ENCODE measurements around the gene SLC24A4.

Gene SLC24A4

DNA sequence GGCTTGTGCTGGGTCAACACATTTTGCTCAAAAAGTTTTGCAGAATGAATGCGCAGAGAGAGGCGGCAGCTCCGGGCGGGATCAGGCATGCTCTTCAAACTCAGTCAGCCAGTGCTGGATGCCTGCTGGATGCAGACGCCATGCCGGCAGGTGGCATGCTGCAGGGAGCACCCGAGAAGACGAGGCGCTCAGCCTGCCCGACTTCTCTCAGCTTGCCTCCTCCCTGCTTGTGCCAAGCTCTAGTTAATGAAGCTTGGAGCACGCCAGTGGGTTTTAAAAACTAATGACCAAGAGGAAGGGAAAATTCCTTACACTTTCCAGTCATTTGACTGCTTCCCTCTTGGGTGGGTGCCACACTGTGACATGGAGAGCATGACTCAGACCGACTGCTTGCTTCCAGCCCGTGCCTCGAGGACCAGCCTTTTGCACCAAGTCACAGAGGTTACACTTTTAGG lies 39.8 kb downstream of the SLC24A4 start:
- no peak overlapping the region for H3K23ac ChIP-seq (ENCODE audit: low read depth, low read length, poor library complexity)
- H3K4ac ChIP-seq (ENCODE audit: low read length): no peak overlapping the region
- no peak for DNase-seq (ENCODE audit: low spot score)
- no peak overlapping the region for H3K4me3 ChIP-seq (ENCODE audit: low read length in 2 of 2)
- no peak overlapping the region for H2BK15ac ChIP-seq (ENCODE audit: low read length)
- H2AK5ac ChIP-seq (ENCODE audit: low read depth, low read length): peak overlapping the region; percentile 5
- no peak overlapping the region for H4K91ac ChIP-seq (ENCODE audit: low read depth, low read length, poor library complexity)
- no peaks in the 10 kb centered on the region for H3K9me3 ChIP-seq (replicated peaks in 1 of 2; ENCODE audit: control insufficient read depth in 2 of 2, insufficient read depth in 1 of 2, low read depth in 1 of 2, low read length in 2 of 2)
- no peak overlapping the region for H3K4me2 ChIP-seq (ENCODE audit: insufficient read depth, low read length, poor library complexity, severe bottlenecking)
- no peaks in the 10 kb centered on the region for H3K4me1 ChIP-seq (ENCODE audit: control insufficient read depth in 2 of 2, insufficient read depth in 1 of 2, low read depth in 1 of 2, low read length in 2 of 2)
- no peak overlapping the region for H4K8ac ChIP-seq (ENCODE audit: low read depth, low read length)
- H3K36me3 ChIP-seq (replicated peaks in 1 of 2; ENCODE audit: control insufficient read depth in 2 of 2, insufficient read depth in 2 of 2, low read length in 2 of 2): no peaks in the 10 kb centered on the region
- no peak overlapping the region for H2BK5ac ChIP-seq (ENCODE audit: low read length)
- no peak overlapping the region for H2BK12ac ChIP-seq (ENCODE audit: low read length)
- H2AFZ ChIP-seq (ENCODE audit: low read length): no peak overlapping the region
- no CpG with 5 or more reads among the region's 14 CpGs for WGBS, 2 donors (ENCODE audit: extremely low coverage in 2 of 2, insufficient read length in 2 of 2, insufficient replicate concordance in 1 of 2)
- H3K14ac ChIP-seq (ENCODE audit: low read length): peak overlapping the region; percentile 1
- H2BK120ac ChIP-seq (ENCODE audit: low read depth, low read length): no peak overlapping the region
- H3K79me1 ChIP-seq (ENCODE audit: low read depth, low read length): no peaks in the 10 kb centered on the region
- peaks cover 0 to 5% (median 2%) of the 10 kb centered on the region in 3 experiments for H3K27me3 ChIP-seq (ENCODE audit: control insufficient read depth in 3 of 3, insufficient read depth in 3 of 3, low read depth in 1 of 3, low read length in 3 of 3)
- no peak overlapping the region for H3K27ac ChIP-seq (replicated peaks; ENCODE audit: low read length)
- no peak overlapping the region for H3K9ac ChIP-seq (ENCODE audit: low read depth, low read length, poor library complexity)
- H3K18ac ChIP-seq (ENCODE audit: low read length): no peak overlapping the region

DNA sequence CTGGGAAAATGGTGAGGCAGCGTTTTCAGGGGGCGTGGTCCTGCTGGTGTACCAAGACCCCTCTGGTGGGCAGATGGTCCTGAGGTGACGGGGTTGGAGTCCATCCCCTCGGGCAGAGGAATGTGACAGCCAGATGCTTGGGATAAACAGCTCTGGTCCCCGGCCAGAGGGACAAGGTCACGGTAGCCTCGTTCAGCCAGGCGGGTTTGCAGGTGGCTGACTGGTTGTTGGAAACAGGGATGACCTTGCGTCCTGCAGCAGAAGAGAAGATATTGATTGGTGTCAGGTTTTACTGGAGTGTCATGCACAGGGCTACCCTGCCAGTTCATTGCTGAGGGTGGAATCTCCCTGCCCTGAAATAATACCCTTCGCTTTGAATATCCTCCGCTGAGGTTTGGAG lies 43.3 kb downstream of the SLC24A4 start:
- no peak overlapping the region for H3K4me3 ChIP-seq (ENCODE audit: low read length in 2 of 2)
- no peaks in the 10 kb centered on the region for H3K9me3 ChIP-seq (replicated peaks in 1 of 2; ENCODE audit: control insufficient read depth in 2 of 2, insufficient read depth in 1 of 2, low read depth in 1 of 2, low read length in 2 of 2)
- H3K23ac ChIP-seq (ENCODE audit: low read depth, low read length, poor library complexity): no peak overlapping the region
- no peak for DNase-seq (ENCODE audit: low spot score)
- peaks cover 0 to 5% (median 2%) of the 10 kb centered on the region in 3 experiments for H3K27me3 ChIP-seq (ENCODE audit: control insufficient read depth in 3 of 3, insufficient read depth in 3 of 3, low read depth in 1 of 3, low read length in 3 of 3)
- H2AK5ac ChIP-seq (ENCODE audit: low read depth, low read length): no peak overlapping the region
- no peak overlapping the region for H4K8ac ChIP-seq (ENCODE audit: low read depth, low read length)
- no peak overlapping the region for H3K18ac ChIP-seq (ENCODE audit: low read length)
- no peak overlapping the region for H3K4me2 ChIP-seq (ENCODE audit: insufficient read depth, low read length, poor library complexity, severe bottlenecking)
- no peak overlapping the region for H3K14ac ChIP-seq (ENCODE audit: low read length)
- no peak overlapping the region for H2BK12ac ChIP-seq (ENCODE audit: low read length)
- H3K9ac ChIP-seq (ENCODE audit: low read depth, low read length, poor library complexity): no peak overlapping the region
- no peak overlapping the region for H2BK5ac ChIP-seq (ENCODE audit: low read length)
- no peak overlapping the region for H4K91ac ChIP-seq (ENCODE audit: low read depth, low read length, poor library complexity)
- no peak overlapping the region for H3K4ac ChIP-seq (ENCODE audit: low read length)
- no peak overlapping the region for H2BK120ac ChIP-seq (ENCODE audit: low read depth, low read length)
- WGBS, 2 donors (ENCODE audit: extremely low coverage in 2 of 2, insufficient read length in 2 of 2, insufficient replicate concordance in 1 of 2): no CpG with 5 or more reads among the region's 11 CpGs
- H3K4me1 ChIP-seq (ENCODE audit: control insufficient read depth in 2 of 2, insufficient read depth in 1 of 2, low read depth in 1 of 2, low read length in 2 of 2): no peaks in the 10 kb centered on the region
- no peak overlapping the region for H2AFZ ChIP-seq (ENCODE audit: low read length)
- no peaks in the 10 kb centered on the region for H3K79me1 ChIP-seq (ENCODE audit: low read depth, low read length)
- H3K36me3 ChIP-seq (replicated peaks in 1 of 2; ENCODE audit: control insufficient read depth in 2 of 2, insufficient read depth in 2 of 2, low read length in 2 of 2): no peaks in the 10 kb centered on the region
- no peak overlapping the region for H3K27ac ChIP-seq (replicated peaks; ENCODE audit: low read length)
- no peak overlapping the region for H2BK15ac ChIP-seq (ENCODE audit: low read length)

DNA sequence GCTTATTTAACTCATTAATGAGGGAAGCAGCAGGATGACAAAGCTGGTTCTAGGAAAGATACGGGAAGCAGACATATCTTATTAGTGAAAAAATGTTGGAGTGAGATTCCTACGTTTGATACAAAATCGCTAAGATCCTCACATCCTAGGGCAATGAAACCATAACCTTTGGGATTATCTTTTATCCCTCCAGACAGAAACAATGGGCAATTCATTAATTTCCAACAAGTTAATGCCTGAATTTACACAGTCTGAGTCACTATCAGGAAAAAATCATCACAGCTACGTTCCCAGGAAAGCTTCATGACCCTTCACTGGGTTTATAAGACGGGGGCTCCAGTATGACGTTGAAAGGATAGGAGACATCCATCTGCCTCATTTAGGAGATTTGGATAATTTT lies 45.0 kb downstream of the SLC24A4 start:
- Histone ChIP-seq H3K4me1 (ENCODE audit: control insufficient read depth in 2 of 2, insufficient read depth in 1 of 2, low read depth in 1 of 2, low read length in 2 of 2) (no peaks in the 10 kb centered on the region), H2BK12ac (ENCODE audit: low read length) (no peak overlapping the region), H2AK5ac (ENCODE audit: low read depth, low read length) (no peak overlapping the region), H3K4me3 (ENCODE audit: low read length in 2 of 2) (no peak overlapping the region), H3K36me3 (replicated peaks in 1 of 2; ENCODE audit: control insufficient read depth in 2 of 2, insufficient read depth in 2 of 2, low read length in 2 of 2) (no peaks in the 10 kb centered on the region), H3K23ac (ENCODE audit: low read depth, low read length, poor library complexity) (no peak overlapping the region), H3K27ac (replicated peaks; ENCODE audit: low read length) (no peak overlapping the region), H2BK15ac (ENCODE audit: low read length) (no peak overlapping the region), H4K91ac (ENCODE audit: low read depth, low read length, poor library complexity) (no peak overlapping the region), H2BK5ac (ENCODE audit: low read length) (no peak overlapping the region), H4K8ac (ENCODE audit: low read depth, low read length) (no peak overlapping the region), H3K27me3 (ENCODE audit: control insufficient read depth in 3 of 3, insufficient read depth in 3 of 3, low read depth in 1 of 3, low read length in 3 of 3) (peaks cover 0 to 5% (median 2%) of the 10 kb centered on the region in 3 experiments), H2BK120ac (ENCODE audit: low read depth, low read length) (no peak overlapping the region), H3K4me2 (ENCODE audit: insufficient read depth, low read length, poor library complexity, severe bottlenecking) (no peak overlapping the region), H3K14ac (ENCODE audit: low read length) (no peak overlapping the region), H3K79me1 (ENCODE audit: low read depth, low read length) (no peaks in the 10 kb centered on the region), H2AFZ (ENCODE audit: low read length) (no peak overlapping the region), H3K9me3 (replicated peaks in 1 of 2; ENCODE audit: control insufficient read depth in 2 of 2, insufficient read depth in 1 of 2, low read depth in 1 of 2, low read length in 2 of 2) (no peaks in the 10 kb centered on the region), H3K18ac (ENCODE audit: low read length) (no peak overlapping the region), H3K9ac (ENCODE audit: low read depth, low read length, poor library complexity) (no peak overlapping the region), H3K4ac (ENCODE audit: low read length) (no peak overlapping the region)
- no peak for DNase-seq (ENCODE audit: low spot score)
- no CpG with 5 or more reads among the region's 6 CpGs for WGBS, 2 donors (ENCODE audit: extremely low coverage in 2 of 2, insufficient read length in 2 of 2, insufficient replicate concordance in 1 of 2)

DNA sequence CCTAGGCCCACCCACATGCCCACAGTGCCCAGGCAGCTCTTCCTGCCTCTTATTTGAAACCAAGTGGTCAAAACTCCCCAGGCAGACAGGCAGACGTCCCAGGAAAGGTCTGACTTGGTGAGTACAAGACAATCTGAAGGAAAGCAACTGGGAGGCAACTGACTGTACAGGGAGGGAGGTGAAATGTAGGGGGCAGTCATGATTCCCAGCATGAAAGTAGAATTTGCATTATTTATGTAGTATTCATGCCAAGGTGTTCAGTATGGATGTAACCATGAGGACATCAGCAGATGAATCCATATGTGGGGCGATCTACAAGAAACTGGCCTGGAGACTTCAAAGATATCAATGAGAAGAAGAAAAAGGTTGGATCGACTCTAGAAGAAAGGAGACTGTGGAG lies 46.1 kb downstream of the SLC24A4 start:
- Histone ChIP-seq H3K18ac (ENCODE audit: low read length) (no peak overlapping the region), H2BK5ac (ENCODE audit: low read length) (no peak overlapping the region), H3K27ac (replicated peaks; ENCODE audit: low read length) (no peak overlapping the region), H3K9ac (ENCODE audit: low read depth, low read length, poor library complexity) (no peak overlapping the region), H3K27me3 (ENCODE audit: control insufficient read depth in 3 of 3, insufficient read depth in 3 of 3, low read depth in 1 of 3, low read length in 3 of 3) (peaks cover 0 to 5% (median 2%) of the 10 kb centered on the region in 3 experiments), H3K4me2 (ENCODE audit: insufficient read depth, low read length, poor library complexity, severe bottlenecking) (no peak overlapping the region), H3K4ac (ENCODE audit: low read length) (no peak overlapping the region), H3K14ac (ENCODE audit: low read length) (no peak overlapping the region), H2BK15ac (ENCODE audit: low read length) (no peak overlapping the region), H3K4me1 (ENCODE audit: control insufficient read depth in 2 of 2, insufficient read depth in 1 of 2, low read depth in 1 of 2, low read length in 2 of 2) (no peaks in the 10 kb centered on the region), H3K79me1 (ENCODE audit: low read depth, low read length) (no peaks in the 10 kb centered on the region), H2AFZ (ENCODE audit: low read length) (no peak overlapping the region), H3K9me3 (replicated peaks in 1 of 2; ENCODE audit: control insufficient read depth in 2 of 2, insufficient read depth in 1 of 2, low read depth in 1 of 2, low read length in 2 of 2) (no peaks in the 10 kb centered on the region), H3K36me3 (replicated peaks in 1 of 2; ENCODE audit: control insufficient read depth in 2 of 2, insufficient read depth in 2 of 2, low read length in 2 of 2) (no peaks in the 10 kb centered on the region), H2BK120ac (ENCODE audit: low read depth, low read length) (no peak overlapping the region), H4K8ac (ENCODE audit: low read depth, low read length) (no peak overlapping the region), H3K4me3 (ENCODE audit: low read length in 2 of 2) (no peak overlapping the region), H4K91ac (ENCODE audit: low read depth, low read length, poor library complexity) (no peak overlapping the region), H2AK5ac (ENCODE audit: low read depth, low read length) (no peak overlapping the region), H2BK12ac (ENCODE audit: low read length) (no peak overlapping the region), H3K23ac (ENCODE audit: low read depth, low read length, poor library complexity) (no peak overlapping the region)
- DNase-seq (ENCODE audit: low spot score): no peak
- WGBS, 2 donors (ENCODE audit: extremely low coverage in 2 of 2, insufficient read length in 2 of 2, insufficient replicate concordance in 1 of 2): no CpG with 5 or more reads among the region's 3 CpGs
